HCEC 1CT (cell line): ENCODE measurements around the gene RNF4.
"Not testable (repeated sequence)": the region's sequence is repeated elsewhere in the genome, so short reads cannot be mapped to it uniquely, and the experiment has no call there.

ENCODE experiments used
- DNase-seq: peaks from one replicate; pipeline ENCODE4 v3.0.0-alpha.2; 2017

Gene RNF4, protein sequence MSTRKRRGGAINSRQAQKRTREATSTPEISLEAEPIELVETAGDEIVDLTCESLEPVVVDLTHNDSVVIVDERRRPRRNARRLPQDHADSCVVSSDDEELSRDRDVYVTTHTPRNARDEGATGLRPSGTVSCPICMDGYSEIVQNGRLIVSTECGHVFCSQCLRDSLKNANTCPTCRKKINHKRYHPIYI

GRCh38 chr4:2468456-2469191 is at the start of gene RNF4:
TSS of gene RNF4 (plus strand) at chr4:2469106. CDS start at chr4:2490494, 21,388 bp downstream.
- DNase-seq = peak; percentile 94

- DNase-seq = no peak
Measured at GRCh38 chr4:2419814-2420213, 49.1 kb upstream of the RNF4 start.

GRCh38 chr4:2421928-2422327 is 47.0 kb upstream of the RNF4 start:
- DNase-seq = no peak

- DNase-seq = no peak
Measured at GRCh38 chr4:2423066-2423465, 45.8 kb upstream of the RNF4 start.

- no peak for DNase-seq
Measured at GRCh38 chr4:2423695-2424094, 45.2 kb upstream of the RNF4 start.

DNA sequence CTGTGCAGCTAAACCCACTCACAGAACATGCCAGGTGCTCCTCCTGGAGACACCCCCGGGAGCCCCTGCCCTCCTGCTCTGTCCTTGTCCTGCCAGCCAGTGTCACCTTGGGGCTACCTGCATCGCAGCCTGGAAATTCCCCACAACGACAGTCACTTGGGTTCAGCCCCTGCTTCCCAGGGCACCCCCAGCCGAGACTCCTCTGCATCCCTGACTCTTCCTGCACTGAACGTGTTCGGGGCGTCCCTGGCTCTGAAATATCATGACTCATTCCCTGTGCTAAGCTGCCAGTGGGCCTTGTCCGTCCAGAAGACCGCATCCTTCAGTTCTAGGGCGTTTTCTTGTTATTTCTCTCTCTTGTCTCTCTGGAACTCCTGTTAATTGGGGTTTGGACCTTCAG is 44.3 kb upstream of the RNF4 start:
- DNase-seq = no peak

GRCh38 chr4:2425386-2426068 is 43.4 kb upstream of the RNF4 start:
- DNase-seq = no peak

- no peak for DNase-seq
Measured at GRCh38 chr4:2426069-2426397, 42.9 kb upstream of the RNF4 start.

GRCh38 chr4:2426711-2427275 is 42.1 kb upstream of the RNF4 start:
- DNase-seq = no peak

DNA sequence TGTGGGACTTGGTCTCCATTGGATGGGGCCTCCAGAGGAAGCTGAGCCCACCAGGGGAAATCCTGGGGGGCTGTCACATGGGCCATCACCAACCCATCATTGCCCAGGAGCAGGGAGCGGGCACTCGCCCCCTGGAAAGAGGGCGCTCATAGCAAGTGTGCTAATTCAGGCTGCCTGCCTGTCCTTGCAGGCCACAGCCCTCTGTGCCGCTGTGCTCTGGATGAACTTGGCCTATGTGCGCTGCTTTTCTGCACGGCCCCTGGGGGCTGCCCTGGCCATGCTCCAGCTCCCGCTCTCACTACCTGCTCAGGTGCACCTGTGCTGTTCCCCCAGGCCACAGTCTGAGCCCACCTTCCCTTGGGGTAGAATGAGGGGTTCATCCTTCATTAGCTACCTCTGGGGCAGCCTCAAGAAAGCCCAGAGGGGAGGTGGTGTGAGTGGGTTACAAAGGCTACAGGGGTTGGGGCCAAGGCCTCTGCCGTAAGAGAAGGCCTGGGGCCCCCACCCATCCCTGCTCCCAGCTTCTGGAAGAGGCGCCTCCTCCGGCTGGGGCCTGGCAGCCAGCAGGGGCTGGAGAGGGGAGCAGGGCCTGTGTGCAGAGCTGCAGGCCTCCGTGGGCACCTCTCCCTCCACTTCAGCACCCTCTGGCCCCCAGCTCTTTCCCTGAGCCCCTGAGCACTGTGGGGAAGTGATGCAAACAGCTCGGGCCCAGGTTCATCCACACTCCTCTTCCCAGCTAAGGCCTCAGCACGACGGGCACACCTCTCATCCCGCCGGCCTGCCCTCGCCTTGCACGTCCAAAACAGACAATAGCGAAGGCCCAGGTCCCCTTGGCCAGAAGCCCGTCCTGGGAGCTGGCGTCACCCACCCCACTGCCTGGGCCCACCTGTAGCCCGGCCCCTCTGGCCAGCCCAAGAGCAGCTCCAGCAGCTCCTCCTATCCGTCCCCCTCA is 41.2 kb upstream of the RNF4 start:
- no peak for DNase-seq

- no peak for DNase-seq
Measured at GRCh38 chr4:2428496-2429213, 40.3 kb upstream of the RNF4 start.

- DNase-seq = not testable (repeated sequence)
Measured at GRCh38 chr4:2429945-2430757, 38.8 kb upstream of the RNF4 start.

- no peak for DNase-seq
Measured at GRCh38 chr4:2432004-2432403, 36.9 kb upstream of the RNF4 start.

DNA sequence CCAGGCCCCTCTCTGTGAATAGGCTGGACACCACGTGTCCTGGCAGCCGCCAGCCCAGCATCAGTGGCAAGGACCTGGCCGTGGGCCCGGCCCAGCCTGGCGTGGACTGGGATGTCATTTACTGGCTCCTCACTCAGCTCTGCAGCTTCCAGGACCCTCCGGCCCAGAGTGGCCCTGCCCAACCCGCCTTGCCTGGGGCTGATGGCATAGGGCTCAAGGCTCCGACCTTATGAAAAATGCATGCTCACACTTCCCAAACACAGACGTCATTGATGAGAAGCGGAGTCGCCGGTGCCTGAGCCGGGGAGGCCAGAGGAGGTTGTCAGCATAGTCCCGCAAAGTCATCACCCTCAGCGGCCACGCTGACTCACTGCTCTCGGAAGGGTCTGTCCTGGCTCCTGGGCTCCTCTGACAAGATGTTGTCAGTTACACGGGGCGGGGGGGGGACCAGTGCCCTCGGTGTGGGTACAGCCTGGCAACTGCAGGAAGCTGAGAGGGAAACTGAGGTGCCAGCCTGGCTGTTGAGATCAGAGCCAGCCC is 35.8 kb upstream of the RNF4 start:
- no peak for DNase-seq

GRCh38 chr4:2433609-2434350 is 35.1 kb upstream of the RNF4 start:
- no peak for DNase-seq

DNA sequence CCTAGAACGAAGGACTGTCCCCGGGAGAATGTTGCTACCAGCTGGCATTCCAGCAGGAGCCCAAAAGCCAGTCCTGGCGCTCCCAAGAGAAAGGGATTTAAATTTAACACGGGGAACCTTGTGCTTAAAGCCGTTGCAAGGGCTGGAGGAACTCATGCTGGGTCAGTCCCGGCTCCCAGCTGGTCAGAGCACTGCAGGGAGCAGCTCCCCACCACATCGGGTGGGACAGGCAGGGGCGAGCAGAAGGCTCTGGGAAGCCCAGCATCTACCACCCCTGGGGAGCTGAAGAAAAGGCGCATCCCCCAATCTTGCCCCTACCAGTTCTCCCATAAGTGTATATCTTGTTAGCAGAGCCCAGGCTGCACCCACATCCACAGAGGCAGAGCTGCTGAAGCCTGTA is 34.5 kb upstream of the RNF4 start:
- no peak for DNase-seq

DNA sequence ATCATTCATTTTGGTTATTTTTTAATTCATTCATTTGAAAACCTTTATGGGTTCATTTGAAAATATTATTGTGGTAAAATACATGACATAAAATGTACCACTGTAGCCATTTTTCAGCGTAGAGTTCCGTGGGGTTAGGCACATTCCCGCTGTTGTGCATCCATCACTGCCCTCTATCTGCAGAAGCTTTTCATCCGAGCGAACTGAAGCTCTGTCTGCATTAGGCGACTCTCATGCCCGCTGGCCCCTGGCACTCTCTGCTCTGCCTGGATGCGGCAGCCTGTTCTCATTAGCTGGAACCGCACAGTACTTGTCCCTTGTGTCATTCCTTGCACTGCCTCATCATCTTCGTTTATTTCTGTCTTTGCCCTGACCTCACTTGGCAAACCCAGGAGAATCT is 32.6 kb upstream of the RNF4 start:
- no peak for DNase-seq

- DNase-seq = no peak
Measured at GRCh38 chr4:2436761-2437474, 32.0 kb upstream of the RNF4 start.

DNA sequence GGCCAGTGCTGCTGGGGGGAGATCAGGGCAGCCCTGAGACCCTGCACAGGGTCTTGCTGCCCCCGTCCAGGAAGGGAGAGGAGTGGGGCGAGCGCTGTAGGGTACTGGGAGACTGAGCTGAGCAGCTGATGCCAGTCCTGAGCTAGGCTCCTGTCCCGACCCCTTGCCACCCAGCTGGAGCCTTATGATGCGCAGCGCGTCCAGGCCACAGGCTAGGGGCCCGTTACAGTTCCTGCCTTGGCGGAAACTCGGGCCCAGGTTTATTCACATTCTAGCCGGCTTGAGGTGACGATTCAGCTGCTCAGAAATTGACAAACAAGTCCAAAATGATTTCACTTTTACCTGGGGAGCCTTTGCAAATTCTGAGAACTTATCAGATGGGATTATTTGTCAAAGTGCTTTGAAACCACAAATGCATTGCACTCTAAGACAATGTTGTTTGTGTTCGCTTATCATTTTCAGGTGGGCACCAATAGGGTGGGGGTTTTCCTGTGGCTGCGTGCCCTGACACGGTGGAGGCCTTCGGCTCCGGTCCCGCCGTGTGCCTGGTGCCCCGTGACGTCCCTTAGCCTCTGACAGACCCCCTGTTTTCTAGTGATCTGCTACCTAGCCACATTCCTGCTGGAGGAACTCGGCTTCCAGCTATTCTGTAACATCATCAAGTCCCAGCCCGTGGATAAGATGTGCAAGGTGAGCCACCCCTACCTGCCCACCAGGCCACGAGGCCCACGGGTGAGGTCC is 31.3 kb upstream of the RNF4 start:
- no peak for DNase-seq
